Neural cell (in vitro differentiated cells): ENCODE data around the gene UNCX. TPM values are rescaled to one million over a fixed set of nuclear protein-coding genes. Genes with fewer than 3 reads are reported as not detected.

ENCODE experiments used
- H2AFZ ChIP-seq: fragments of 200-600, 300-800 bp; sonication (generic), shearing (Covaris generic); 2 replicates; pipeline ENCODE4 v1.6.0; 2014; ENCODE audit warnings: low read depth, mild to moderate bottlenecking, antibody characterized with exemption, low read length, moderate library complexity
- H3F3A ChIP-seq: fragments of 200-600 bp; shearing (Covaris generic); 2 replicates; pipeline ENCODE4 v1.6.1; 2016; ENCODE audit warnings: mild to moderate bottlenecking, moderate library complexity, mixed read lengths, antibody characterized with exemption, low read length; ENCODE audit not compliant: insufficient read depth, poor library complexity, severe bottlenecking
- H3K27ac ChIP-seq: fragments of 200-600, 300-800 bp; sonication (generic), shearing (Covaris generic); 2 replicates; pipeline ENCODE4 v1.5.1; 2014; ENCODE audit warnings: mild to moderate bottlenecking, low read length, moderate library complexity
- H3K27me3 ChIP-seq: fragments of 300-800, 200-600 bp; sonication (generic), shearing (Covaris generic); 2 replicates; pipeline ENCODE4 v1.6.0; 2014; ENCODE audit warnings: mild to moderate bottlenecking, low read depth, low read length, moderate library complexity; ENCODE audit not compliant: insufficient read depth
- H3K36me3 ChIP-seq: fragments of 300-800, 200-600 bp; sonication (generic), shearing (Covaris generic); 2 replicates; pipeline ENCODE4 v1.5.1; 2014; ENCODE audit warnings: mild to moderate bottlenecking, antibody characterized with exemption, low read length, moderate library complexity; ENCODE audit not compliant: insufficient read depth
- H3K4me2 ChIP-seq: fragments of 300-800, 200-600 bp; sonication (generic), shearing (Covaris generic); 2 replicates; pipeline ENCODE4 v1.6.0; 2014; ENCODE audit warnings: mild to moderate bottlenecking, low read length
- H3K4me3 ChIP-seq: fragments of 300-800, 200-600 bp; sonication (generic), shearing (Covaris generic); 2 replicates; pipeline ENCODE4 v1.5.1; 2014; ENCODE audit warnings: mild to moderate bottlenecking, low read length, moderate library complexity
- H3K79me2 ChIP-seq: fragments of 200-600 bp; shearing (Covaris generic); replicated peaks from 2 replicates; pipeline ENCODE4 v1.6.0; 2014; ENCODE audit warnings: mild to moderate bottlenecking, low read length, moderate library complexity; ENCODE audit not compliant: insufficient read depth
- H3K9ac ChIP-seq: fragments of 300-800, 200-600 bp; sonication (generic), shearing (Covaris generic); 2 replicates; pipeline ENCODE4 v1.6.1; 2016; ENCODE audit warnings: mild to moderate bottlenecking, low read length, mixed read lengths
- H3K9me2 ChIP-seq: fragments of 200-600 bp; shearing (Covaris generic); 2 replicates; pipeline ENCODE4 v1.6.1; 2016; ENCODE audit warnings: mild to moderate bottlenecking, low read length, mixed read lengths; ENCODE audit not compliant: insufficient read depth
- H3K9me3 ChIP-seq: fragments of 200-600, 300-800 bp; sonication (generic), shearing (Covaris generic); 2 replicates; pipeline ENCODE4 v1.6.1; 2016; ENCODE audit warnings: mild to moderate bottlenecking, mixed run types, low read length, moderate library complexity, mixed read lengths
- H4K20me1 ChIP-seq: fragments of 200-600 bp; shearing (Covaris generic); 2 replicates; pipeline ENCODE4 v1.6.1; 2016; ENCODE audit warnings: mild to moderate bottlenecking, mixed run types; ENCODE audit not compliant: insufficient read depth
- CTCF ChIP-seq: fragments of 450-650 bp; IDR thresholded peaks from 2 replicates; pipeline ENCODE4 v1.5.1; 2014; ENCODE audit warnings: antibody characterized with exemption, mild to moderate bottlenecking, moderate library complexity; ENCODE audit not compliant: poor library complexity, severe bottlenecking
- EP300 ChIP-seq: fragments of 450-650 bp; conservative IDR thresholded peaks from 2 replicates; pipeline ENCODE4 v1.6.1; 2014; ENCODE audit warnings: antibody characterized with exemption, mild to moderate bottlenecking, moderate library complexity; ENCODE audit not compliant: poor library complexity, severe bottlenecking
- EZH2 ChIP-seq: fragments of 200-600, 300-800 bp; shearing (Covaris generic), sonication (generic); IDR thresholded peaks from 2 replicates; pipeline ENCODE4 v1.6.1; 2014; ENCODE audit warnings: antibody characterized with exemption, low read length, borderline replicate concordance, mild to moderate bottlenecking; ENCODE audit not compliant: insufficient read depth, poor library complexity, severe bottlenecking
- MXI1 ChIP-seq: fragments of 450-650 bp; conservative IDR thresholded peaks from 2 replicates; pipeline ENCODE4 v1.6.1; 2014; ENCODE audit warnings: antibody characterized with exemption, mild to moderate bottlenecking; ENCODE audit not compliant: poor library complexity, severe bottlenecking
- POLR2AphosphoS5 ChIP-seq: IDR thresholded peaks from 2 replicates; pipeline ENCODE4 v1.6.1; 2012
- RAD21 ChIP-seq: fragments of 450-650 bp; conservative IDR thresholded peaks from 2 replicates; pipeline ENCODE4 v1.6.1; 2014; ENCODE audit warnings: antibody characterized with exemption, mild to moderate bottlenecking, moderate library complexity
- SMC3 ChIP-seq: fragments of 450-650 bp; conservative IDR thresholded peaks from 2 replicates; pipeline ENCODE4 v1.6.1; 2014; ENCODE audit warnings: antibody characterized with exemption, mild to moderate bottlenecking, moderate library complexity; ENCODE audit not compliant: poor library complexity
- TAF1 ChIP-seq: IDR thresholded peaks from 2 replicates; pipeline ENCODE4 v1.6.1; 2012; ENCODE audit warnings: low read depth
- polyA plus RNA-seq: library from polyadenylated mRNA; depleted of rRNA; stranded (reverse); fragments of >200 nt; gene quantifications from 2 replicates; pipeline ENCODE4 v1.2.3, GENCODE V29; 2014
- TF ChIP-seq, protein P1 (sequence below): IDR thresholded peaks from 2 replicates; pipeline ENCODE4 v1.6.1; 2012; ENCODE audit warnings: borderline replicate concordance

Gene UNCX
- polyA plus RNA-seq, 1 donor from 2014 or later, result 1.6 TPM

DNA sequence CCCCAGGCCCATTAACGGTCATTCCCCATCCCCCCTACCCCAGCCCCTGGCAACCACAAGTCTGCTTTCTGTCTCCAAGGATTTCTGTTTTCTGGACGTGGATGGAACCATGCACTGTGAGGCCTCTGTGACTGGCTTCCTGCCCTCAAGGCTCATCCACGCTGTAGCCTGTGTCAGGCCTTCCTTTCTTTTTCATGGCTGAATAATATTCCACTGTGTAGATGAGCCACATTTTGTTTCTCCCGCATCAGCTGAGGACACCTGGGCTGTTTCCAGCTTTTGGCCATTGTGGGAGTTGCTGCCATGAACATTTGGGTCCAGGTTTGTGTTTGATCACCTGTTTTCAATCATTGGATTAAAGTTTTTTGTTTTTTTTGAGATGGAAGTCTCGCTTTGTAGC is 50.0 kb downstream of the UNCX start:
- Histone ChIP-seq H3K27ac (no peak overlapping the region), H3K36me3 (no peaks in the 10 kb centered on the region), H4K20me1 (no peaks in the 10 kb centered on the region), H3K9ac (no peak overlapping the region), H3K27me3 (no peaks in the 10 kb centered on the region), H3K79me2 (no peaks in the 10 kb centered on the region), H3K9me3 (peaks cover under 1% of the 10 kb centered on the region), H3K4me3 (no peak overlapping the region), H3F3A (no peaks in the 10 kb centered on the region), H3K9me2 (no peaks in the 10 kb centered on the region), H2AFZ (no peak overlapping the region), H3K4me2 (no peak overlapping the region)
- TF ChIP-seq CTCF, result no peak
- no peak for TF ChIP-seq RAD21
- no peak for TF ChIP-seq SMC3
- no peak for TF ChIP-seq TAF1
- TF ChIP-seq EP300, result no peak
- TF ChIP-seq EZH2, result no peak
- TF ChIP-seq MXI1, result no peak
- TF ChIP-seq POLR2AphosphoS5, result no peak
- TF ChIP-seq, protein P1, sequence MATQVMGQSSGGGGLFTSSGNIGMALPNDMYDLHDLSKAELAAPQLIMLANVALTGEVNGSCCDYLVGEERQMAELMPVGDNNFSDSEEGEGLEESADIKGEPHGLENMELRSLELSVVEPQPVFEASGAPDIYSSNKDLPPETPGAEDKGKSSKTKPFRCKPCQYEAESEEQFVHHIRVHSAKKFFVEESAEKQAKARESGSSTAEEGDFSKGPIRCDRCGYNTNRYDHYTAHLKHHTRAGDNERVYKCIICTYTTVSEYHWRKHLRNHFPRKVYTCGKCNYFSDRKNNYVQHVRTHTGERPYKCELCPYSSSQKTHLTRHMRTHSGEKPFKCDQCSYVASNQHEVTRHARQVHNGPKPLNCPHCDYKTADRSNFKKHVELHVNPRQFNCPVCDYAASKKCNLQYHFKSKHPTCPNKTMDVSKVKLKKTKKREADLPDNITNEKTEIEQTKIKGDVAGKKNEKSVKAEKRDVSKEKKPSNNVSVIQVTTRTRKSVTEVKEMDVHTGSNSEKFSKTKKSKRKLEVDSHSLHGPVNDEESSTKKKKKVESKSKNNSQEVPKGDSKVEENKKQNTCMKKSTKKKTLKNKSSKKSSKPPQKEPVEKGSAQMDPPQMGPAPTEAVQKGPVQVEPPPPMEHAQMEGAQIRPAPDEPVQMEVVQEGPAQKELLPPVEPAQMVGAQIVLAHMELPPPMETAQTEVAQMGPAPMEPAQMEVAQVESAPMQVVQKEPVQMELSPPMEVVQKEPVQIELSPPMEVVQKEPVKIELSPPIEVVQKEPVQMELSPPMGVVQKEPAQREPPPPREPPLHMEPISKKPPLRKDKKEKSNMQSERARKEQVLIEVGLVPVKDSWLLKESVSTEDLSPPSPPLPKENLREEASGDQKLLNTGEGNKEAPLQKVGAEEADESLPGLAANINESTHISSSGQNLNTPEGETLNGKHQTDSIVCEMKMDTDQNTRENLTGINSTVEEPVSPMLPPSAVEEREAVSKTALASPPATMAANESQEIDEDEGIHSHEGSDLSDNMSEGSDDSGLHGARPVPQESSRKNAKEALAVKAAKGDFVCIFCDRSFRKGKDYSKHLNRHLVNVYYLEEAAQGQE, result no peak

DNA sequence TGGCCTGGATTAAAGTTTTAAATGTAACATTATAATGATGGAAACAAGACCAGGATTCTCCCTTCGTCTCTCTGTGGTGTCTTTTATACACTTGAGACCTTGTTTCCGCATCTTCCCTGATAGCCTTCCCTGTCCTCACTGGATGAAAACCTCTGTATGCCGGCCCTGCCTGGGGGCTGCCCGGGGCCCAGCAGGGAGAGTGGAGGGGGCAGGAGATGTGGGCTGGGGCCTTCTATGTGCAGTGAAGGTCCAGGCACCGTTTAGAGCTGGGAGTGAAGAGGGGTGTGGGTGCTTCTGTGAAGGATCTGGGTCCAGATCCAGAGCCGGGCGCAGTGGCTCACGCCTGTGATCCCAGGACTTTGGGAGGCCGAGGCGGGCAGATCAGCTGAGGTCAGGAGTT is 50.7 kb downstream of the UNCX start:
- Histone ChIP-seq H3K27me3 (no peaks in the 10 kb centered on the region), H2AFZ (no peak overlapping the region), H3K4me2 (no peak overlapping the region), H3K4me3 (no peak overlapping the region), H4K20me1 (no peaks in the 10 kb centered on the region), H3K79me2 (no peaks in the 10 kb centered on the region), H3K9ac (no peak overlapping the region), H3K9me2 (no peaks in the 10 kb centered on the region), H3K36me3 (no peaks in the 10 kb centered on the region), H3K27ac (no peak overlapping the region), H3K9me3 (no peaks in the 10 kb centered on the region), H3F3A (no peaks in the 10 kb centered on the region)
- TF ChIP-seq EP300 (no peak), EZH2 (no peak), RAD21 (no peak), TAF1 (no peak), MXI1 (no peak), CTCF (no peak), POLR2AphosphoS5 (no peak), SMC3 (no peak)
- TF ChIP-seq, protein P1, result no peak
